ENCODE results near the gene SLC1A2.

The SLC1A2 gene

DNA sequence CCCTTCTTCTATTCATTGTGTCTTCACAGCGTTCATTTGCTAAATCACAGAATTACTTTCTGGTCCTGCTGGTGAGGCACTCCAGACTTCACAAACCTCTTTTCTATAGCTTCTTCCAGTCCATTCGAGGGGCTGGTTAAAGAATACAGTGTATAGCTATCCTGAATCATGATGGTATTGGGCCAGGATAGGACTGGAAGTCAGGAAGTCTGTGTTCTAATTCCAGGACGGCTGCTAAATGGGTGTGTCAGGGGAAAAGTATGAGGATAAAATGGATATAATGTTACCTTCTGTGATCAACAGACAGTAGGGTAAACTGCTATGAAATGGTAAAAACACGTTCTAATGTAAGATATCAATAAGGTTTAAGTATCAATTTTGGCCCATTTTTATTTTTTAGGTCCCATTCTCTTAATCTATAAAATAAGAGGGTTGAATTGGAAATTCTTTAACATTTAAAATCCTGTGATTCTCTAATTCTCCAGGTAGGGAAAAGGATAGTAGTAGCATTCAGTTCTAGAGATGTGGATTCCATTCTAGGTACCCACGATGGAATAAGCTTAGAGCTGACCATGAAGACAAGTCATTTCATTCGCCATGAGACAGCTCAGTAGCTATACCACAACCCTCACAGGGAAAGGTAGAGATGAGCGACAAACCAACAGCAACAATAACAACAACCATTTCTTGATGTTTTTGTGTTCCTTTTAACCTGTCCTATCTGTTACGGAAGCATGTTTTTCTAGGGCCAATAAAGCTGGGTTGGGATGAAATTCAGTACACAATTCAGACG is 96.1 kb downstream of the SLC1A2 start:
- no peak for DNase-seq

DNA sequence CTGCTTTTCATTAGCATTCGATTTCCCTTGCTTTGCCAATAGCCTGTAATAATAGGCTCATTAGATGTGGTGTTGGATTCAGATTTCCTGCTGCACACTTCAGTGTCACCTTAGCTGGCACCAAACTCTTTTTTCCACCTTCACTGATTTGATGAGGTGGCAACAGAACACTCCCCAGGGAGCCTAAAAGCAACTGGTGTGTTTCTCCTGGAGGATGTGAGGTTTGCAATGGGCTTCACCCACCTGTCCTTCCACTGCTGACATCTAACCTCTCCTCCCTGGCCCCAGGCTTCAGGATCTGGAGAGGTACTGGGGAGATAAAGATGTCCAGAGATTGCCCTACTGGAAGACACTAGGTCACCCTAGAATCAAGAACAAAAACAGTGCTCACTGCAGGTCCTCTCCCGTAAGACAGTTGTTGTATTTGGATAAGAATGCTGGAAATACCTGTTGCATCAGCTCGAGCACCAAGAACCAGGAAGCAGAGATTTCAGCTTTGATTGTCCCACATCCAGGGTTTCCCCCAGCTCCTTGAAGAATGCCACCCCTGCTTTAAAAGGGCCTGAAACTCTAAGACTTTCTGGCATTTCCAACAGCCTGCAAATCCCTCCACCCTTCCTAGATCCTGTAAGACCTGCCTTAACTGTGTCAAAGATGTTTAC is 96.9 kb downstream of the SLC1A2 start:
- no peak for DNase-seq

DNA sequence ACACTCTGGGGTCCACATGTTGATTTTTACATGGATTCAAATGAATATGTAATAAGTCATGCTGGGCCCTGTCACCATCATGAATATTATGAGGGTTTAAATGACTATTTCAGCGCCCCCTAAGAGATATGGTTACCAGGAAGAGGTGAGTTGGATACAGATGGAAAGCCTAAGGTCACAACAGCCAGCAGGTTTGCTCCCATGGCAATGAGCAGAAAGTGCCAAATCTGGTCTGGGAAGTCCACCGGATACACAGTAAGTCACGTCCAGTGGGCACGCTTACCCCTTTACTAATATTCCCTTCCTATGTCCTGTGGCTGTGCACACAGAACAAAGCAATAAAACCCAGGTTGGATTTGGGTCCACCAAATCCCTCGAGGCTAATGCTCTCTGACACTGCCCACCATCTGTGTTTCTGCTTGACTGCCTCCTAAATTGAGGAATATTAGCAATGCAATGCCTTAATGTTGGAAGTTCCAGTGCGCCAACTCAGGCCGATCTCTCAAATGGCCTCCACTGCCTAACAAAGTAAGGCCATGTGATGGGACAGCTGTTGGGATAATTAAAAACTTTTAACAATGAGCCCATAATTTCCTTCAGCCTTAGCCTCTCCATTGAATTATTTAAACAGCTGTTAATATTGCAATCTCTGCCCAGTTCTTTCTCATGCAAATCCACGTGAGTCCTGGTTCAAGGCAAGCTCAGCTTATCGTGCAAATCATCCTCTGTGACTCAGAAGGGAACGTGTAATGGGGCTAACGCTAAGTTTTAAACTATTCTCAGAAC is 97.6 kb downstream of the SLC1A2 start:
- no peak for DNase-seq

DNA sequence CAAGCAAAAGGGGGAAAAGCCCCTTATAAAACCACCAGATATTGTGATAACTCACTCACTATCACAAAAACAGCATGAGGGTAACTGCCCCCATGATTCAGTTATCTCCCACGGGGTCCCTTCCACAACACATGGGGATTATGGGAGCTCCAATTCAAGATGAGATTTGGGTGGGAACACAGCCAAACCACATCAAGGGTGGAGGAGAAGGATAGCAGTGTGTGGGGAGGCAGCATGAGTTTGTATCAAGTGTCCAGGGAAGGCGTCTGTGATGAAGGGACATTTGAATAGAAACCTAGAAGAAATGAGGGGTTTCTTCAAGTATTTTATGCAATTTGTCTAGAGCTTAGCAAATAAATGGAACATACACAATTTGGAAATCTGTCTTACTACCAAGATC is 98.2 kb downstream of the SLC1A2 start:
- no peak for DNase-seq

DNA sequence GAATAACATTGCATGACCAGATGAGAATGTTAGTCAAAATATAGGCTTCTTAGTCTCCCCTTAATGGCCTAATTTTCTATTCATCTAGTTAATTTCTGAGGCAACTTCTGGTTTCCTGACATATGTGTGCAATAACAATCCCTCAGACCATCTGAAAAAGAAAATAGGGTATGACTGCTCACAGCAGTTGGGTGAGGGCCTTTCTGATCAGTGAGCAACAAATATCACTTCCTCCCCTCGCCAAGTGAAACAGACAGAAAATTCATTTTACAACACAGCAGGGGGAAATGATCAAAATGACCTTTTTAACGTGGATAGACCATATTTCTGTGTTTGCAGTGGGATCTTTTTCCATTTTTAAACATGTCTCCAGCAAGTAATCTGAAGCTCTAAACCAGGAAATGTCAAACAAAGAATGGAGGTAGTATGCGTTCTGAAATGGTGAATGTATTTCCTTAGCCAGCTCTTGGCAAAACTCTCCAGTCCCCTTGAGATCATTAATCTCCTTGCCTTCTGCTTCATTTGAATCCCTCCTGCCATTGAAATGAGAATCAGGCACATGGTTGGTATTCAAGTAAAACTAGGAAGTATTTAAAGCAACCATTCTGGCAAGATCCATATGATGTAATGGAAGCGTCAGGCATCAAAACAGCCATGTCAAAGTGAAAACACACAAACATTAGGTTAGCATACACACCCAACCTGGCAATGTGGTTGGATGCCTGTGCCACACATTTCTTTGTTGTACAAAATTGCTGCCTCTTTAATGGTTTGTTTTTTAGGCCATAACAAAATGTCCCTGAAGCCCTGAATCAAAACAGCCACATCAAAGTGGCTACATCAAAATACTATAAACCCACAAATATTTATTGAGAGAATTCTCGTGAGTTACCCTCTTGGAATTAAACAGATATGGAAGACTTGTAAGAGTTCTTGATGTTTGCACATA is 100.1 kb downstream of the SLC1A2 start:
- DNase-seq, result no peak

DNA sequence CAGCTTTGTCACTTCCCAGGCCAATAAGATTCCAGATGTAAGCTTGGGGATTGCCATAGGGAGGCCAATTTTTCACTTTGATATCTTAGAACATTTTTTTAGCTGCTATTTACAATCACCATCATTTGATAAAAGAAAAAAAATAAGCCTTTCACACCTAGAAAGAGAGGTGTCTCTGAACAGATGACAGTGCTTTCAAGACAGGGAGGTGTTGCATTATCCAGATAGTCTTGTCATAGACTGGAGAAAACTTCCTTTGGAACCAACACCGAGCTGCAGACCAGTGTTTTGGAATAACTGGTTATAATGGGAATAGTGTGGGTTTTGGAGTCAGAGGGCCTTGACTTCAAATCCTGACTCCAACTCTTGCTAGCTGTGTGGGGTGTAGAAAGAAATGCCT is 101.0 kb downstream of the SLC1A2 start:
- DNase-seq, result no peak

DNA sequence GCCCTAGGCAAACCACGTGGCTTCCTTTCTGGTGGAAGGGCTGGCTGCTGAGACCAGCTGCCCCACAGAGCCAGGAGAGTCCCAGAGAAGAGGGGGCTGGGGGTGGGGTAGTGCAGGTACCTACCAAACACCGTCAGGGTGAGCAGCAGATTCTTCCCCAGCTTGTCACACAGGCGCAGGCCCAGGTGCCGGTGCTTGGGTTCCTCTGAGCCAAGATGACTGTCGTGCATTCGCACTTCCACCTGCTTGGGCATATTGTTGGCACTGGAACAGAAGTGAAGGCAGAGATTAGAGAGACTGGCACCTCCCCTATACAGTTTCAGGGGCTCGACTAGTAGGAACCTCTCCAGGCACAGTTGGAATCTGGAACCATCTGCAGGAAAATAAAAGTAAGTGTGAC is 102.1 kb downstream of the SLC1A2 start:
- no peak for DNase-seq

DNA sequence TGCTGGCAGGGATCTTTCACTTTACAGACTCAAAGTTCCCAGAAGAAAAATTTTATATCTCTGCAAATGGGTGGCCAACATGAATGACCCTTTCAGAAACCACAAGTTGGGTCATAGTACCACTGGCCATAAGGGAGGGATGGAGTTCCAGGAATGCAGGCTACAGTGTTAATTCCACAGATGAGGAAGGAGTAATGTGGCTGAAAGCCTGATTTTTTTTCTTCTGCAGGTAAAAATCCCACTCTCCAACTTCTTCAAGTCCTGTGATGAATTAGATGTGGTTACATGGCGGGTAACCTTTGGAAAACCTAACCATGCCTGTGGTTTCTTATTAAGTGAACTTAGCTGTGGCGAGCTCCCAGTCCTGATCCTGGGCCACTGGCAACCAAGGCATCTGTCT is 103.2 kb downstream of the SLC1A2 start:
- DNase-seq, result no peak

DNA sequence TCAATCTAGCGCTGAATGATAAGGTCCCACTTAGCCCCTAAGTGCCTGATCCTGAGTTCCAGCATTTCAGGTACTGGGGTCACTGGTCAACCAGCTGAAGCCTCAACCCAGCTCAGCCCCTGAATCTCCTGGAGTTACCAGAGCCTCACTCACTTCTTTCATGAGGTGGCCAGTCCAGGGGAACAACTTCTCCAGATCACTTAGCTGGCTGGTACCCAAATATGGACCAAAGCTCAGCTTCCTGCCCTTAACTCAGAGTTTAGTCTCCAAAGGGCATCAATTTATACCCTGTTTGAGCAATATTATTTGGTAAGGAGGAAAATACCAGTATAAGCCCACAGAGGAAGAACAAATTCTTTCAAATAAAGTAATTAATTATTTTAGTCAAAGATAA is 105.6 kb downstream of the SLC1A2 start:
- no peak for DNase-seq

DNA sequence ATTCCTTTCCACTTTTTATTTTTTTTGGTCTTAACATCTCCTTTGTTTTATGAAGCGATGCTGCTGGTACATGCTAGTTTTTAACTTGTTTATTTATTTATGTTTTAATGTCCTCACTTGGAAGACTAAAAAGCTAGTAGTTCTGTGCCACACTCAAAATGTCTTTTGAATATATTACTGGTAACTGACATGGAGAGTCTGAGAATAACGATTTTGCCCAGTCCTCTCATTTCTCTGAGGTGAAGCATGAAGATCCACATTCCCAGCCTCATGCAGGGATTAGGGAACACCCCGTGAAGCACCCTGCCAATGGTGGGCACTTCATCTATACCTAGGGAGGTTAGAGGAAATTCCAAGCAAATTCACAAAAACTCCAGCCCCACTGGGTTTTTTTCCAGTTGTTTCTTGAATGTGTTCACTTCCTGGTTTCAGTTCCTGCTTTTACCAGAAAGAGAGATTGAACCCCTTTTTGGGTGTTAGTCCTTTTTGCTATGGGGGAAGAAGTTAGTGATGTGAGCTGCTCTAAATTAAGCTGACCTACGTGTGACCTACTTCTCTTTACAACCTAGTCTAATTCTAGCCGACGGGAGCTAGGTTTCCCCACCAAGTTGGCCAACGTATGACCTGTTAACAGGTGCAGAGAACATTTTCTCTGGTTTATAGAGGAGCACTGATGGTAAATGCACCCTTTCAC is 106.1 kb downstream of the SLC1A2 start:
- no peak for DNase-seq

DNA sequence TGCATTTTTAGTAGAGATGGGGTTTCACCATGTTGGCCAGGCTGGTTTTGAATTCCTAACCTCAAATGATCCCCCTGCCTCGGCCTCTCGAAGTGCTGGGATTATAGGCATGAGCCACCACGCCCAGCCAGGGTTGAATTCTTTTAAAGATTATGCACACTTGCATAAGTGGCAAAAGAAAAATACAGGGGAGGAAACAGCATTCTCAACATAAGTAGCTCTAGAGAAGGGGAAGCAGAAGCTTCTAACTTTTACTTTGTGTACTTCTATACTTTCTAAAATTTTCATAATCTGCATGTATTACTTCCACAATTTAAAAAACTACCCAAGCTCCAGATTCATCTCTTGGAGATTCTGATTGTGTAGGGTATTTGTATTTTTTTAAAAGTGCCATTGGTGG is 108.0 kb downstream of the SLC1A2 start:
- DNase-seq, result no peak

DNA sequence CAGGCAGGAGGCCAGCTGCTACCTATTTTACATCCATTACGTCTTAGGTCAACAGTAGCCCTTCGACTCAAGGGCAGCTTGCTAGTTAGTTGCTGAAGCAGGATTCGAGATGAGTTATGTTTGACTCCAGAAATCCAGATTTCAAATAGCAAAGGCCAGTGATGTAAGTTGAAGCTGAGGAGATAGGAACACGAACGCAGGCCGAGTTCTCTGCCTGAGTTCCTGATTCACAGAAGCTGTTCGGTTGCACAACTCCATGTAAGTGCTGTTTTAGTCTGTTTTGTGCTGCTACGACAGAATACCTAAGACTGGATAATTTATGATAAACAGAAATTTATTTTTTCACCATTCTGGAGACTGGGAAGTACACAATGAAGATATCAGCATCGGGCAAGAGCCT is 111.2 kb downstream of the SLC1A2 start:
- no peak for DNase-seq

DNA sequence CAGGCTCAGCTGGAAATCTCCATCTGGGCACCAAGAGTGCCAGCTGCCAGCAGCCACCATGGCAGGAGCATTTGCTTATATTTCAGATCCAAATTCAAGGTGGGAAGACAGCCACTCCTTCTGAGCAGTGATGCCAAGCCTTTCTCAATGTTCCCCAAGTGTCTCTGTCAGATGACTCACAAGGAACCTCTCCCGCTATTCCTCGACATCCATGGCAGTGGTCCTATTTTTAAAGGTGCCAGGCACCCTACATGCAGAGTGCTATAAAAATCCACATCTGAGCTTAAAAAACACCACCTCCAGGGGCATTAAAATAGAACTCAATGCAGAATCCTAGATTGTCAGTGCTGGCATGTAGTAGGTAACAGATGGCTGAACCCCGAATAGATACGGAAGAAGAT is 112.1 kb downstream of the SLC1A2 start:
- no peak for DNase-seq

DNA sequence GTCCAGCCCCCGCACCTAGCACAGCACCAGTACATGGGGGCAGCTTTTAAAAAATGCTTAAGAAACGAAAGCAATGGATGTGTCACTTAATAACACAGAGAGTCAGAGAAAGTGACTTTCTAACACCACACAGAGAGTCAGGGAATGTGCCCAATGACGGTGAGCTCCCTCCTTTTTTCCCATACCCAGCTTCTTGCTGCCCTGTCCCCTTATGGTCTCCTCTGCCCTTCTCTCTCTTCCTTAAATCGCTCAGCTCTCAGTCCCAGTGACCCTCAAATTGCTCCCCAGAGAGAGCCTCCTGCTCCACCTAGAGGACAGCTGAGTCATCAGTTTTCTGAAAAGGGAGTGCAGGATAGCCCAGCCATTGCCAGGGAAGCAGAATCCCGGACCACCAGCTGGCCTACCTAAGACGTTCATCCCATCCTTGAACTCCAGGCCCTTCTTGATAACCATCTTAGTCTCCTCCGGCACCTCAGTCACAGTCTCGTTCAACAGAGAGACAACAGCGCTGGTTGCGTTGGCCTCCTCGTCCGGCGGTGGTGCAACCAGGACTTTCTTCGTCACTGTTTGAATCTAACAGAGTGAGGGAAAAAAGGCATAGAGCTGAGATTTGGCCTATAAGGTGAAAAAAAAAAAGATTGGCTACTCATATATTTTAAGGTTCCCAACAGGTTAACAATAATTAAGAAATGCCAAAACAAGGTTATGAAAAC is 113.5 kb downstream of the SLC1A2 start:
- DNase-seq, result peak in 1 of 2 experiments; percentile 32

DNA sequence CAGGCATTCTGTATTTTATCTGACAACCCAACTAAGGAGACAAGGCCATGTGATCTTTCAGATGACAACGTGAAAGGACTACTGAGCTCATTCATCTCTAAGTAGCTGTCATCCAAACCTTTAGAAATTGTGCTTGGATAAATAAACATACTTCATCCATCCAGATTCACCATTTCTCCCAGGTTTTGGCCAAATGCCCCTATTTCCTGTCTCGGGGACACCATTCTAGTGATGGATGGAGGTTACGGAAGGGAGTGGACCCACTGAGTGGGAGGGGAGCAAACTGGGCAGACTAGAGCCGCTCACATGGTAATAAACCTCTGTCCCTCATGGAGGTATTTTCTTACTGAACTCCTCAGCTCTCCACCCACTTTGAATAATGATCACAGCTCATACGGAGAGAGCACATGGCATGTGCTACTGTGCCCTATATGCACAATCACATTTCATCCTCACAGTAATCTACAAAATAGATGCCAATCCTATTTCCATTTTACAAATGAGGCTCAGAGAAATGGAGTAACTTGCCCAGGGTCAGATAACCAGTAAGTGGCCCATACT is 114.4 kb downstream of the SLC1A2 start:
- DNase-seq, result no peak

DNA sequence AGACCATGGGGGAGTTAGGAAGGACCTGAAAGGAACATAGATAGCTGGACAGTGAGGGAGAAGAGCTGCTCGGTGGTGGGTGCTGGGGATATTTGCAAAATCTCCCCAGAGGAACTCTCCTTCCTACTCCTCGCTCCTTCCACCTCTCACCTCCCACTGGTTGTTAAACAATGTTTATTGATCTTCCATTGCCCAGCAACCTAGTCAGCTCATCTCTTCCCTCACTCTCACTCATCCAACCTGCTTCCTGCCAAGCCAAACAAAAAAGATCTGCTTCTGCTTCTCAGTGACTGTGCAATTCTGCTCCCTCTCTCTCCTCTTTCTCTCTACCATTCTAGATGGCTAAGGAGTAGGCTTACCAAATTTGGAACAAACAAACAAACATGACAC is 115.0 kb downstream of the SLC1A2 start:
- no peak for DNase-seq

DNA sequence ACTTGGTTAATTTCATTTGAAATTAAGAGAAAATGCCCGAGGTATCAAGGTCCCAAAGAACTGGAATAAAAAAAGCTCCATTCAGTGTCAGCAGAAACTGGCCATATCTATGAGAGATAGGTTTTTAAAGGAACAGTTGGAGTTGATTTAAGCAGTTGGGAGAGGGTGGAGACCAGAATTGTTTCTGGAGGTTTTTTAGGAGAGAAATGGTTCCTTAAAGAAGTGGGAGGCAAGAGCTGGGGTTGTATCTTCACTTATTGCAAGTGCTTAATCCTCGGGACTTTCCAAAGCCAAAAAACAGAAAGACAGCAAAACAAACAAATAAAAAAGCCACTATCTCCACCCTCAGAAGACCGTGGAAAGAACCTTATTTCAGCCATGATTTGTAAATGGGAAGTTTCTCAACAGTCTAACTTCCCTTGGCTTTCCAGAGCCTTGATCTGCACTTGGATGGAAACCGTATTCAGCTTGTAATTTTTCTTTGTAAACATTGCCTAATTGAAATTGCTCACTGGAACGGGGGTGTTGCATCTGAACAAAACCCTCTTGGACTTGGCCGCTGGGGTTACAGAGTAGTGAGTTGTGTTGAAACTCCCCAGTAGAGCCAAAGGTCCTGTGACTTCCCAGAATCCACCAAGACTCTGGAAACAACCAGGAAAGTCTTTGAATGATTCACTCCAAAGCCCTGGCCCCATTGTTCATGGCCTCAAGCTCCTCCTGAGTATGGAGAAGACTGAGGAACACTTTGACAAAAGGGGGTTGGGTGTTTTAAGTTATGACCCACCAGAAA is 115.6 kb downstream of the SLC1A2 start:
- DNase-seq, result no peak

DNA sequence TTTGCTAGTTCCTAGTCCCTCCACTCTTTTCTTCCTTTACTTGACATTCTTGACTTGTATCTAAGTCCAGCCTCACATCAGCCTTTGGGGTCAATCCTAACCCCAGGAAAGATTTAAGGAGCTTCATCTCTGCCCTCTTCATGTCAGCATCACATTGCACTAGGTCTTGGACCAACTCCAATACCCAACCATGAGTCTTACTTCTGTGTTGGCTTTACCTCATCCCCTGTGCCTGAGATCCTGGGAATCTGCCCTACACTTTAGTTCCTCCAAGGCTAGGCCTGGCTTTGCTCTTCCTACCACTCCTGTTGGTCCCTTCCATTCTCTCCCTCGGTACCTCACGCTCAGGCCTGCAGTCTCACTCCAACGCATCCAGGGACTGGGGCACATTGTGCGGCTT is 117.0 kb downstream of the SLC1A2 start:
- DNase-seq, result no peak

DNA sequence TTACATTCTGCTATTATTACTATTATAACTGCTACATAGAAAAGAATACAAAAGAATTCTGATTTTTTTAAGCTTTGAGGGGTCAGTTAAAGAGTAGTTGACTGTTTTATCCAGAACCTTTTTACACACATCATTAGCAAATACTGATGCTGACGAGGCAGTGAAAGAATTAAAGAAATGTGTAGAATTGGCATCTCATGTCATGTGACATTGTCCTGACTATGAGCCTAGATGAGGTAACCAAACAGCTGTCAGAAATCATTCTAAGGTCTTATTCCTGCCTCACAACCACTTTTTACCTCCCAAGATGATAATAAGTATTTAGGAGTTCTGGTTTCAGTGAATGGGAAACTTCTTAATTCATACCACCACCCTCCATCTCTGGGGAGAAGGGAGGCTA is 121.0 kb downstream of the SLC1A2 start:
- DNase-seq, result no peak

DNA sequence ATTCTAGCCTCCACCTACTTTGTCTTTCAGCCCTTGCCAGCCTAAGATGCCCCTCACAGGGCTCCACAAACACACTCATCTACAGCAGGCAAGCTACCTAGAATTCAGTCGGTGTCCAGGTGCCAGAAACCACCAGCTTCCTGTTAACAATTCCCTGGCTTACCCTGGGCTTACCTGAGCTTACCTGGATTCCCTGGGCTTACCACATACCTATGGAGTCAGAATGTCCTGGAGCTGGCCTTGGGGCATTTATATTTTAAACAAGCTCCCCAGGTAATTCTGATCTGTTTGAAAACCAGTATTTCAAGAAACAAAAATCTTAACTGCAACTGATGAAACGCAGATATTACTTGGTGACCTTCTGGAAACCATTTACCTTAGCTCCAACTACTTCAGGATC is 123.6 kb downstream of the SLC1A2 start:
- no peak for DNase-seq
